C4-2B (cell line): ENCODE data around the gene RNF112.
"Not testable (repeated sequence)": the region's sequence is repeated elsewhere in the genome, so short reads cannot be mapped to it uniquely, and the experiment has no call there.

Experiments
- H3K27ac ChIP-seq: fragments of 450-650 bp; 2 replicates; pipeline ENCODE4 v1.5.1; 2017
- CTCF ChIP-seq: fragments of 450-650 bp; conservative IDR thresholded peaks from 2 replicates; pipeline ENCODE4 v1.5.1; 2017; ENCODE audit warnings: mild to moderate bottlenecking
- ZFX ChIP-seq: fragments of 450-650 bp; IDR thresholded peaks from 2 replicates; pipeline ENCODE4 v1.6.1; 2017

The RNF112 gene

GRCh38 chr17:19457046-19457445 is 46.0 kb downstream of the RNF112 start:
- no peak for TF ChIP-seq ZFX
- no peak for TF ChIP-seq CTCF
- H3K27ac ChIP-seq: no peak overlapping the region

GRCh38 chr17:19457830-19458271 is 46.8 kb downstream of the RNF112 start:
- H3K27ac ChIP-seq: no peak overlapping the region
- TF ChIP-seq ZFX (no peak), CTCF (no peak)

- H3K27ac ChIP-seq: not testable (repeated sequence)
These were observed 47.4 kb downstream of the RNF112 start for GRCh38 chr17:19458481-19458880.

GRCh38 chr17:19459018-19459655 is 48.1 kb downstream of the RNF112 start:
- H3K27ac ChIP-seq: not testable (repeated sequence)

GRCh38 chr17:19460700-19461099 is 49.7 kb downstream of the RNF112 start:
- H3K27ac ChIP-seq: no peak overlapping the region

GRCh38 chr17:19461116-19461515 is 50.1 kb downstream of the RNF112 start:
- no peak overlapping the region for H3K27ac ChIP-seq
- no peak for TF ChIP-seq ZFX
- no peak for TF ChIP-seq CTCF

More at GRCh38 chr17:19460700-19461099, 49.7 kb downstream of the RNF112 start:
- no peak for TF ChIP-seq ZFX
- no peak for TF ChIP-seq CTCF

GRCh38 chr17:19461681-19462080 is 50.6 kb downstream of the RNF112 start:
- no peak overlapping the region for H3K27ac ChIP-seq
- TF ChIP-seq CTCF: no peak
- no peak for TF ChIP-seq ZFX

- not testable (repeated sequence) for H3K27ac ChIP-seq
These were observed 51.5 kb downstream of the RNF112 start for GRCh38 chr17:19462456-19463035.

GRCh38 chr17:19464031-19465026 is 53.3 kb downstream of the RNF112 start:
- H3K27ac ChIP-seq: no peak overlapping the region
- TF ChIP-seq CTCF: no peak
- no peak for TF ChIP-seq ZFX
